ENCODE data around the gene CACNA1B. TPM values are rescaled to one million over a fixed set of nuclear protein-coding genes. Genes with fewer than 3 reads are reported as not detected.
"Not testable (repeated sequence)": the region's sequence is repeated elsewhere in the genome, so short reads cannot be mapped to it uniquely, and the experiment has no call there.

The CACNA1B gene
- total RNA-seq, 5 donors from 2014 or later (not counting 1 experiment from before 2014, with no cell fraction given), result 0.03 to 0.09 (median 0.03) TPM; not detected in 2

DNA sequence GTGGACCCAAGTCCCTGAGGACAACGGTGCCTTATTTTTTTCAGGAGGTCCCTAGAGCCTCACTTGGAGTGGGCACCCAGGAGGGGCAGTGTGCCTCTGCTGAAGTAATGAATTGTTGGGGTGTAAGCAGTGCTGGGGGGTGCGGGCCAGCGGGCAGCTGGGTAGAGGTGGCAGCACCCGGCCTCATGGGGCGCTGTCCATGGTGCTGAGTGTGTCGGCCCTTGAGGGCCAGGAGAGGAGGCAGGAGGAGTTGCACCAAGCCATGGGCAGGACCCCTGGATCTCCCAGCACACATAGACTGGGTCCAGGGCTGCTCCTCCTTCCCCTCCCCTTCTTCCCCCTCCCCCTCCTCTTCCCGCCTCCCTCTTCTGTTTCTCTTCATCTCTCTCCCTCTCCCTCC is 7.0 kb downstream of the CACNA1B start:
- H3K27ac Mint-ChIP-seq; H3K9me3 Mint-ChIP-seq; H3K4me3 ChIP-seq (ENCODE audit: control insufficient read depth in 1 of 2, extremely low read depth in 1 of 2, low read length in 1 of 2); H3K36me3 ChIP-seq (ENCODE audit: control insufficient read depth in 2 of 2, extremely low read depth in 1 of 2, insufficient read depth in 1 of 2, low read length in 1 of 2); H3K27ac ChIP-seq (ENCODE audit: low read length); H3K4me3 Mint-ChIP-seq; H3K36me3 Mint-ChIP-seq; H3K4me1 ChIP-seq (ENCODE audit: control insufficient read depth in 1 of 2, extremely low read depth in 1 of 2, insufficient read depth in 2 of 2, low read length in 2 of 2); H3K4me1 Mint-ChIP-seq; CTCF ChIA-PET; POLR2A ChIA-PET; H3K9me3 ChIP-seq: not testable (repeated sequence)
- ATAC-seq (replicated peaks in 1 of 4) (peak in 1 of 4 experiments; percentile 38), DNase-seq (peak in 4 of 35 experiments; percentile 5 to 11 (median 8))
- WGBS (ENCODE audit: insufficient coverage), result no CpG with 5 or more reads among the region's 7 CpGs
- H3K27me3 Mint-ChIP-seq, result peaks cover 12 to 13% of the 10 kb centered on the region in 2 donors
- H3K27me3 ChIP-seq (replicated peaks in 1 of 2; ENCODE audit: control insufficient read depth in 2 of 2, extremely low read depth in 1 of 2, insufficient read depth in 2 of 2, low read length in 1 of 2), result peaks cover 0 to 20% of the 10 kb centered on the region in 2 experiments

GRCh38 chr9:137885121-137885520 is 7.5 kb downstream of the CACNA1B start:
- H3K4me3 ChIP-seq (ENCODE audit: control insufficient read depth in 1 of 2, extremely low read depth in 1 of 2, low read length in 1 of 2); H3K9me3 Mint-ChIP-seq; H3K36me3 Mint-ChIP-seq; H3K9me3 ChIP-seq; H3K27ac ChIP-seq (ENCODE audit: low read length); H3K27me3 Mint-ChIP-seq; H3K4me3 Mint-ChIP-seq; H3K4me1 Mint-ChIP-seq; ATAC-seq (replicated peaks in 1 of 4); DNase-seq; H3K4me1 ChIP-seq (ENCODE audit: control insufficient read depth in 1 of 2, extremely low read depth in 1 of 2, insufficient read depth in 2 of 2, low read length in 2 of 2); H3K27ac Mint-ChIP-seq; POLR2A ChIA-PET; H3K36me3 ChIP-seq (ENCODE audit: control insufficient read depth in 2 of 2, extremely low read depth in 1 of 2, insufficient read depth in 1 of 2, low read length in 1 of 2); CTCF ChIA-PET: not testable (repeated sequence)
- no CpG with 5 or more reads among the region's 12 CpGs for WGBS (ENCODE audit: insufficient coverage)
- peaks cover 0 to 15% of the 10 kb centered on the region in 2 experiments for H3K27me3 ChIP-seq (replicated peaks in 1 of 2; ENCODE audit: control insufficient read depth in 2 of 2, extremely low read depth in 1 of 2, insufficient read depth in 2 of 2, low read length in 1 of 2)

DNA sequence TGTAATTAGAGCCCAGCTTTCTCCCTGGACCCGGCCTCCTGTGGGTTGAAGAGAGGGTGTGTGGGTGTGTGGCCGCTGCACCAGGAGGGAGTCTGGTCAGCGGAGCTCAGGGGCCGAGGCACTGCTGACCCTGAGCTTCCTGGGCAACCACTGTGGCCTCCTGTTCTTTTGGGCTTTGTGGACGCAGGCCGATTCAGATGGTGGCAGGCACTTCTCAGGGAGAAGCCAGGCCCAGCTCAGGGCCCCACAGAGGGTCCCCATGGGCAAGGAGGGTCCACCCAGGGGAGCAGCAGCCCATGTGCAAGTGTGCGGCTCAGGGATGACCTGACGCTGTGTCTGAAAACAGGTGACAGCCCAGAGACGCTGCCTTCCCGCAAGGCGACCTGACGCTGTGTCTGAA is 11.0 kb downstream of the CACNA1B start:
- H3K9me3 Mint-ChIP-seq; H3K27ac Mint-ChIP-seq; H3K36me3 ChIP-seq (ENCODE audit: control insufficient read depth in 2 of 2, extremely low read depth in 1 of 2, insufficient read depth in 1 of 2, low read length in 1 of 2); POLR2A ChIA-PET; H3K27me3 ChIP-seq (replicated peaks in 1 of 2; ENCODE audit: control insufficient read depth in 2 of 2, extremely low read depth in 1 of 2, insufficient read depth in 2 of 2, low read length in 1 of 2); H3K9me3 ChIP-seq; H3K36me3 Mint-ChIP-seq; H3K4me1 Mint-ChIP-seq; H3K4me1 ChIP-seq (ENCODE audit: control insufficient read depth in 1 of 2, extremely low read depth in 1 of 2, insufficient read depth in 2 of 2, low read length in 2 of 2); DNase-seq; H3K27me3 Mint-ChIP-seq; H3K4me3 ChIP-seq (ENCODE audit: control insufficient read depth in 1 of 2, extremely low read depth in 1 of 2, low read length in 1 of 2); CTCF ChIA-PET; H3K4me3 Mint-ChIP-seq; ATAC-seq (replicated peaks in 1 of 4); H3K27ac ChIP-seq (ENCODE audit: low read length): not testable (repeated sequence)
- 76% methylated on average over 5 of the region's 12 CpGs for WGBS (ENCODE audit: insufficient coverage)

DNA sequence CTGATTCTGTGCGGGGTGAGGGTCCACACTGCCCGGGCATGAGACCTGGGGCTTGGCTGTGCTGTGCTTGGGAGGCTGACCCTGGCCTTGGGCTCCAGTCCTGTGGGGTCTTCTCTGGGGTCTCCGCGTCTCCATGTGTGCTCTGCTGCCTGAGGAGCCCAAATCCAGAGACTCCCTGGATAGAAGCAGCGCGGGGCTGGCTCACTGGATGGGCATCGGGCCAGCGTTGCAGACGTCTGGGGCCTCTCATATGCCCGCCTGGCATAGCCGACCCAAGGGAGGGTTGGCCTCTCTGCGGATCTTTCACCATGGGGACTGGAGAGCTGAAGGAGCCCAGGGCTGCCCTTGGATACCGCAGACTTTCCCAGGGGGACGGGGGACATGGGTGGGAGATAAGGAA is 12.4 kb downstream of the CACNA1B start:
- H3K4me1 Mint-ChIP-seq; POLR2A ChIA-PET; H3K4me1 ChIP-seq (ENCODE audit: control insufficient read depth in 1 of 2, extremely low read depth in 1 of 2, insufficient read depth in 2 of 2, low read length in 2 of 2); DNase-seq; H3K27ac Mint-ChIP-seq; CTCF ChIA-PET; H3K9me3 Mint-ChIP-seq; H3K27me3 ChIP-seq (replicated peaks in 1 of 2; ENCODE audit: control insufficient read depth in 2 of 2, extremely low read depth in 1 of 2, insufficient read depth in 2 of 2, low read length in 1 of 2); H3K36me3 ChIP-seq (ENCODE audit: control insufficient read depth in 2 of 2, extremely low read depth in 1 of 2, insufficient read depth in 1 of 2, low read length in 1 of 2); H3K4me3 Mint-ChIP-seq; H3K27ac ChIP-seq (ENCODE audit: low read length); H3K9me3 ChIP-seq; H3K4me3 ChIP-seq (ENCODE audit: control insufficient read depth in 1 of 2, extremely low read depth in 1 of 2, low read length in 1 of 2); ATAC-seq (replicated peaks in 1 of 4); H3K27me3 Mint-ChIP-seq; H3K36me3 Mint-ChIP-seq: not testable (repeated sequence)
- WGBS (ENCODE audit: insufficient coverage), result no CpG with 5 or more reads among the region's 14 CpGs

DNA sequence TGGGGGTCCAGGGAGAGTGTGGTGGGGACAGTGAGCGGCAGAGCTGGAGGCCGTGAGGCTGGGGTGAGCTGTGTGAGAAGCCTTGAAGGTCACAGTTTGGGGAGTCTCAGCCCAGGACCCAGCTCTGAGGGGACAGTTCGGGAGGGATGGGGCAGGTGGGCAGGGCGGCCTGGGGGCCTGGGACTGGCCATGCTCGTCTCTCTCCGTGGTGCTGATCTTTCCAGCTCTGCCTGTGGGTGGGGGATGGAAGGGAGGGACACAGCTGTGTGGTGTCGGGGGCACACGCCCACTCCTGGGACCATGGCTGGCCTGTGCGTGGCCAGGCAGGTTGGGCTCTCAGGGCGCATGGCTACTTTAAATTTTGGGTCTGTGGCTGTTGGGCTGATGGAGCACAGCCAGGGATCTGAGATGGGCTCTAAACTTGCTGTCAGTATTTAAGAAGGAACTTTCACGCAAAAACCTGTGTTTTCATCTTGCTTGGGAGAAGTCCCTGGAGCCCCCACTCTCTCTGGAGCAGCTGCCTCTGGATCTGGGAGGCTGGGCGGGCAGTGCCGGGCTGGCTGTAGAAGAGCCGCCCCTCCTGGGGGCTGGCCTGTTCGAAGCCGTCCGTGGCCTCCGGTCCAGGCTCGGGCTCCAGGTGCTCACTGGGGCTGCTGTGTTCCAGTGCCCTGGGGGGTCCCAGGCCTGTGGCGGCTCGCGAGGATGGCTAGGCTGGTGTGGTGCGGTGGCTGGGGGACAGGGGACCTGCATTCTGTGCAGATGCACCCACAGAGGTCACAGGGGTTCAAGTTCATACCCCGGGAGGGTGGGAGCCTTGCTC is 13.4 kb downstream of the CACNA1B start:
- H3K4me3 Mint-ChIP-seq; H3K36me3 ChIP-seq (ENCODE audit: control insufficient read depth in 2 of 2, extremely low read depth in 1 of 2, insufficient read depth in 1 of 2, low read length in 1 of 2); H3K4me3 ChIP-seq (ENCODE audit: control insufficient read depth in 1 of 2, extremely low read depth in 1 of 2, low read length in 1 of 2); H3K36me3 Mint-ChIP-seq; CTCF ChIA-PET; H3K9me3 ChIP-seq; ATAC-seq (replicated peaks in 1 of 4); H3K27ac Mint-ChIP-seq; H3K9me3 Mint-ChIP-seq; H3K27me3 ChIP-seq (replicated peaks in 1 of 2; ENCODE audit: control insufficient read depth in 2 of 2, extremely low read depth in 1 of 2, insufficient read depth in 2 of 2, low read length in 1 of 2); H3K4me1 Mint-ChIP-seq; POLR2A ChIA-PET; H3K4me1 ChIP-seq (ENCODE audit: control insufficient read depth in 1 of 2, extremely low read depth in 1 of 2, insufficient read depth in 2 of 2, low read length in 2 of 2); H3K27me3 Mint-ChIP-seq; DNase-seq; H3K27ac ChIP-seq (ENCODE audit: low read length): not testable (repeated sequence)
- WGBS (ENCODE audit: insufficient coverage), result 63% methylated on average over 11 of the region's 24 CpGs

DNA sequence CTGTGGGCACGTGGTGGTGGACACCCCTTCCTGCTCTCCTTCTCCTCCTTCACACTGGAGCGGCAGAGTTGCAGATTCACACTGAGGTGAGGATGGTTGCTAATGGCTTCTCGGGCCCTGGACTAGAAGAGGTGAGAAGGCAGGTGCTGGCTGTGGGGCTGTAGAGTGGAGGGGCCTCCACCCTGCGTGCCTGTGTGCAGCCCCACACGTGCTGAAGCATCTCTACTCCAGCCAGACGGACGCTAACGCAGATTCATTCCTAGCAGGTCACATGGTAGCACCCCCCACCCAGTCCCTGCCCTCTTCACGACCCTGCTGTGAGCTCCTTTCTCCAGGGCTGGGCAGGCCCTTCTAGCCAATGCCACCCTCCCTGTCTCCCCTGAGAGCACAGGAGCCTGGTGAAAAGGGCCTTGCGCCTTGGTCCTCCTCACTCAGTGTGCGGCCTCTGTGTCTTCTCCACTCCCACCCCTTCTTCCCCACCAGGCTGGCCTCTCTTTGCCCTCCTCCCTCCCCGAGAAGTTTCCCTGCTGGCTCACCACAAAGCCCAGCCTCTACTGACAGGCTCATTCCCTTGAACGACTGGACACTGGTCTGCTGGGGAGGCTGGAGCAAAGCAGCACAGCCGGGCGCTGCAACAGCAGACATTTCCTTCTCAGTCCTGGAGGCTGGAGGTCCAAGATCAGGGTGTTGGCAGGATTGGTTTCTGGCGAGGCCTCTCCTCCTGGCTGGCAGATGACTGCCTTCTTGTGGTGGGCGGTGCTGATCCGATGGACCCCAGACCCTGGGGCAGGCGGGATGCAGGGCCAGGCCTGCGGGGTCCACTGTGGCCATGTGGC is 14.2 kb downstream of the CACNA1B start:
- ChIA-PET POLR2A (no interaction called here), CTCF (no interaction called here)
- Mint-ChIP-seq H3K36me3 (no peaks in the 10 kb centered on the region), H3K27me3 (peaks cover 0 to 2% of the 10 kb centered on the region in 2 donors), H3K4me1 (no peaks in the 10 kb centered on the region), H3K27ac (no peak overlapping the region), H3K4me3 (no peak overlapping the region), H3K9me3 (no peaks in the 10 kb centered on the region)
- H3K27me3 ChIP-seq (replicated peaks in 1 of 2; ENCODE audit: control insufficient read depth in 2 of 2, extremely low read depth in 1 of 2, insufficient read depth in 2 of 2, low read length in 1 of 2), result peaks cover 0 to 5% of the 10 kb centered on the region in 2 experiments
- WGBS (ENCODE audit: insufficient coverage), result 79% methylated on average over 10 of the region's 20 CpGs
- H3K36me3 ChIP-seq (ENCODE audit: control insufficient read depth in 2 of 2, extremely low read depth in 1 of 2, insufficient read depth in 1 of 2, low read length in 1 of 2), result no peaks in the 10 kb centered on the region
- ATAC-seq (replicated peaks in 1 of 4) (no peak), DNase-seq (no peak)
- no peak overlapping the region for H3K4me3 ChIP-seq (ENCODE audit: control insufficient read depth in 1 of 2, extremely low read depth in 1 of 2, low read length in 1 of 2)
- no peaks in the 10 kb centered on the region for H3K4me1 ChIP-seq (ENCODE audit: control insufficient read depth in 1 of 2, extremely low read depth in 1 of 2, insufficient read depth in 2 of 2, low read length in 2 of 2)
- H3K27ac ChIP-seq (ENCODE audit: low read length), result no peak overlapping the region
- no peaks in the 10 kb centered on the region for H3K9me3 ChIP-seq

Data from T-cell (primary cell).